LNCaP clone FGC (cell line): ENCODE data around the gene TSPAN5.

Experiments
- DNase-seq: peaks from one replicate; pipeline ENCODE4 v3.0.0-alpha.2; 2011; ENCODE audit warnings: low read depth
- H3K4me3 ChIP-seq: 2 replicates; pipeline ENCODE4 v1.5.1; 2011; ENCODE audit warnings: mild to moderate bottlenecking, low read depth, low read length, control low read depth
- TF ChIP-seq, protein P1 (sequence below): IDR thresholded peaks from 2 replicates; pipeline ENCODE4 v1.5.1; 2012; ENCODE audit warnings: mild to moderate bottlenecking; ENCODE audit not compliant: control insufficient read depth, insufficient read depth; ENCODE audit errors: extremely low read depth

The TSPAN5 gene

DNA sequence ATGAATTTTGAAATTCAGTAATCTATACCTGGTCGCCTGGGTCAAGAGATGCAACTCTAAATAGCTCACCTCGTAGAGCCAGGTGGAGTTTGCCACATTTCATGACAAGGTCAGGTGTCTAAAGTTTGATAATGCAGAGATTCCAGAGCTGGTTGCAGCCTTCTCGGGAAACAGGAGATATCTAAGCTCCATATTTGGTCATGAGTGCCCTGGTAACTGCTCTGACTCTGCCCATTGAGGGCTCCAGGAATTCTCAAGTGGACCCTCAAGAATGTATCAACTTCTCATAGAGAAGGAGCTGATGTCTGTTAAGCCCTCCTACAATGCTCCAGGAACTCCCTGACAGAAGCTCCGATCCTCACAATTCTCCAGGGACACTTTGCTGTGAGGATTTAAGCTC is 33.2 kb upstream of the TSPAN5 start:
- TF ChIP-seq, protein P1, sequence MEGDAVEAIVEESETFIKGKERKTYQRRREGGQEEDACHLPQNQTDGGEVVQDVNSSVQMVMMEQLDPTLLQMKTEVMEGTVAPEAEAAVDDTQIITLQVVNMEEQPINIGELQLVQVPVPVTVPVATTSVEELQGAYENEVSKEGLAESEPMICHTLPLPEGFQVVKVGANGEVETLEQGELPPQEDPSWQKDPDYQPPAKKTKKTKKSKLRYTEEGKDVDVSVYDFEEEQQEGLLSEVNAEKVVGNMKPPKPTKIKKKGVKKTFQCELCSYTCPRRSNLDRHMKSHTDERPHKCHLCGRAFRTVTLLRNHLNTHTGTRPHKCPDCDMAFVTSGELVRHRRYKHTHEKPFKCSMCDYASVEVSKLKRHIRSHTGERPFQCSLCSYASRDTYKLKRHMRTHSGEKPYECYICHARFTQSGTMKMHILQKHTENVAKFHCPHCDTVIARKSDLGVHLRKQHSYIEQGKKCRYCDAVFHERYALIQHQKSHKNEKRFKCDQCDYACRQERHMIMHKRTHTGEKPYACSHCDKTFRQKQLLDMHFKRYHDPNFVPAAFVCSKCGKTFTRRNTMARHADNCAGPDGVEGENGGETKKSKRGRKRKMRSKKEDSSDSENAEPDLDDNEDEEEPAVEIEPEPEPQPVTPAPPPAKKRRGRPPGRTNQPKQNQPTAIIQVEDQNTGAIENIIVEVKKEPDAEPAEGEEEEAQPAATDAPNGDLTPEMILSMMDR = no peak
- no peak overlapping the region for H3K4me3 ChIP-seq
- DNase-seq = no peak

DNA sequence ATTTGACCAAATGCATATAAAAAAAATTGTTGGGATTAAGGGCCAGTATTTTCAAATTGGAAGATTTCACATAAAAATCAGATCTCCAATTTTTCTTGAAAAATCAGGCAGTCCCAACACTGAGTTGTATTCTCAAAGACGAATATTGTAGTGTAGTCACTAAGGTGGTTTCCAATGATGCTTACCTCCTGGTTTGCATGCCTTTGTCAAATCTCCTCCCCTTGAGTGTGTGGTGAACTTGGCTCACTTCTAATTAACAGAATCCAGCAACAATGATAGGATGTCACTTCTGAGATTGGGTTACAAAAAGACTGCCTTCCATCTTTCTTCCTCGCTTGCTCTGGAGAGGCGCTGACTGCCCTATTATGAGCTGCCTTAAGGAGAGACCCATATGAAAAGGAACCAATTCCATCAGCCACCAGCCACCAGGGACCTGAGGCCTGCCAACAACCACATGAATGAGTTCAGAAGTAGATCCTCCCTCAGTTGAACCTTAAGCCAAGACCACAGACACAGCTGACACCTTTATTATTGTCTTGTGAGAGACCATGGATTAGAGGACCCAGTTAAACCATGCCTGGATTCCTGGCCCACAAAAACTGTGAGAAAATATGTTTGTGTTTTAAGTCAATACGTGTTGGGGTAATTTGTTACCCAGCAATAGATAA is 31.2 kb upstream of the TSPAN5 start:
- H3K4me3 ChIP-seq = no peak overlapping the region
- no peak for DNase-seq
- TF ChIP-seq, protein P1 = no peak

DNA sequence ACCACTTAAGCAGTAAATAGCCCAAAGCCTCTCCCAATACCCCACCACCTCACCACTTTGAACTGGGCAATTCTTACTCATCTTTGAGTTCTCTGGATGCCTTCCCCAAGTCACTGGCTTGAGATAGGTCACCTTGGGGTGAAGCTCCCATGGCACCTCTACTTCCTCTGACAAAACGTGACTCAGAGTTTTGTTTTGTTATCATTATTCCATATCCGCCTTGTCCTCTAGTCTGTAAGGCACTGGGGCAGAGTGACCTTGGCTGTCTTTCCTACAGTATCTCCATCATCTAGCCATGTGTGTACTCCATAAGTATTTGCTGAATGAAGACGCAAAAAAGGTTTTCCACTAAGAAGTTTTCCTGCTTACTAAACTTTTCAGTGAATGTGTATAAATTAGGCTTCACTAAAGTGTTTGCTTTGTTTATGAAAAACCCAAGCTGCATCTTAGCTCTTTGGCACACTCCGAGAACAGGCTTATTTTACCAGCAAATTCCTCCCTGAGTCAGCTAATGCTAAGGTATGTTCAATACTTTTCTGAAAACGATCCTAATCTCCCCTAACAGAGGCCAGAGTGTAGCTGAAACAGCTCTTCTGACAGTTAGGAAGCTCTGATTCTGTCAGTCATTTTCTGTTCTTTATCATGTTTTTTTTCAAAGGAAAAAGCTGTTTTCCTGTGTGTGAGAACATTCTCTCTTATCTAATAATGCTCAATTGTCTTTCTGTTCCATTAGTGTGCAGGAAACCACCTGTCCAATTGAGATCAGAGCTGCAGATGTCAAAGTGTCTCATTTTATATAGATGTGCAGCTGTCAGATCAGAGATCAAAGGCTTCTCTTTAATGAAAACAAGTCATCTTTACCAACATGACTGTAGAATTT is 30.2 kb upstream of the TSPAN5 start:
- no peak overlapping the region for H3K4me3 ChIP-seq
- DNase-seq = no peak
- TF ChIP-seq, protein P1 = no peak

DNA sequence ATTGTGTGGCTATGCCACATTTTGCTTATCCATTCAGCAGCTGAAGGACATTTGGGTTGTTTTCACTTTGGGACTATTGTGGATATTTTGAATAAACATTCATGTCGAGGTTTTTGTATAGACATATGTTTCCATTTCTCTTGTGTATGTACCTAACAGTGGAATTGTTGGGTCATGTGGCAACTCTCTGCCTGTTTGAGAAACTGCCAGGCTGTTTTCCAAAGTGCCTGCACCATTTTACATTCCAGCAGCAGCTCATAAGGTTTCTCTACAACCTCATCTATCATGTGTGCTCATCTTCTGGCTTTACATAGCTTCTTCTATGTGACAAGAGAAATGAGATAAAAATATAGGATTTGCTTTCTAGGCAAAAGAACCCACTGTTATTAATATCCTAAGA is 29.5 kb upstream of the TSPAN5 start:
- TF ChIP-seq, protein P1 = no peak
- H3K4me3 ChIP-seq = no peak overlapping the region
- no peak for DNase-seq

DNA sequence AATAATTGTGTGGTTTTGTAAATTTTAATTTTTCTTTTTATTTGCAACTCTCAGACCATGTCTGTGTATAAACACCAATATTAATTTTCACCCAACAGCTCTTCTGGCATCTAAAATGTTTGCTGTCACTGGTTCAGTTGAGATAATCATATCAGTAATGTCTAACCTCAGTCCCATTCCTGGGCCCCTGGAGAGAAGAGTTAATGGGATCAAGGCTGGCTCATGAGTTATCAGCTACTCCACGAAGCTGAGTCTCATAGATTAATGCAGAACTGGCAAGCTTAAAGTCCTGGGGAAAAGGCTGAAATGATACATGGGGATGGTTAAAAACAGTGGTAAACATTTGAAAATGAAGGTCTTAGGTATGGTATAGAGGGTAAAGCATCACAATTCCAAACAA is 28.4 kb upstream of the TSPAN5 start:
- TF ChIP-seq, protein P1 = no peak
- H3K4me3 ChIP-seq = no peak overlapping the region
- DNase-seq = no peak

DNA sequence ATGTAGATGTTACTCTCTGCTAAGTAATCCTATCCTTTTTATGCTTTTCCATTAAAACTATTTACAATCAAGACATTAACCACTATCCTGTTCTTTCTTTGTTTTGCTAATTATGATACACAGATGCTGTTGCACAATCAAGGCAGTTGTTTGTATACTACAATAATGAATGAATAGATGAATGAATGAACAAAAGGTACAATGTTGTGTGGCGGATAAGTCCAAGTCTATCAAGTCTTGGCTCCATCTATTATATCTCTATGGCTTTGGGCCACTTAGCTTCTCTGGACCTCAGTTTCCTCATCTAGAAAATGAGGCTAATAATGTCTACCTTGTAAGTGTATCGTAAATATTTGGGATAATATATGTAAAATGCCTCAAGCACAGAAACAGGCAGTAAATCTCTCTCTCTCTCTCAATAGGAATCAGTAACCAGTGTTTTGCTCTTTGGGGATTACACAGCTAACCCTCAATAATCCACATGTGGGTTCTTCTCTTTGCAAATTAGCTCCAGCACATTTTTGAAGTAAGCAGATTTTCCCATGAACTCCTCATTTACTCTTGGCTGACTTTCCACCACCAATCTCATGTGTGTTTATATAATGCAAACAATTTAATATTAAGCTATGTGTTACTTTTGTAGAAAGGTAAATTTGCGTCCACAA is 27.8 kb upstream of the TSPAN5 start:
- TF ChIP-seq, protein P1 = no peak
- no peak overlapping the region for H3K4me3 ChIP-seq
- no peak for DNase-seq
